GM23248 (cell line): ENCODE data around the gene CSE1L. TPM values are rescaled to one million over a fixed set of nuclear protein-coding genes. Genes with fewer than 3 reads are reported as not detected.

Experiments
- DNase-seq: peaks from one replicate; pipeline ENCODE4 v3.0.0-alpha.2; 2015
- H2AFZ ChIP-seq: fragments of 200-600 bp; sonication (generic); 2 replicates; pipeline ENCODE4 v1.6.1; 2016; ENCODE audit warnings: antibody characterized with exemption
- H3F3A ChIP-seq: fragments of 200-600 bp; sonication (generic); 2 replicates; pipeline ENCODE4 v1.6.1; 2016; ENCODE audit warnings: mild to moderate bottlenecking, antibody characterized with exemption, mixed run types; ENCODE audit not compliant: insufficient read depth
- H3K27ac ChIP-seq: fragments of 200-600 bp; sonication (generic); 2 replicates; pipeline ENCODE4 v1.5.1; 2016; ENCODE audit warnings: mild to moderate bottlenecking
- H3K27me3 ChIP-seq: fragments of 200-600 bp; sonication (generic); replicated peaks from 2 replicates; pipeline ENCODE4 v1.6.1; 2016; ENCODE audit warnings: mild to moderate bottlenecking; ENCODE audit not compliant: insufficient read depth
- H3K36me3 ChIP-seq: fragments of 200-600 bp; sonication (generic); 2 replicates; pipeline ENCODE4 v1.6.1; 2016; ENCODE audit warnings: low read depth, mild to moderate bottlenecking
- H3K4me1 ChIP-seq: fragments of 200-600 bp; sonication (generic); 2 replicates; pipeline ENCODE4 v1.6.1; 2016; ENCODE audit warnings: mild to moderate bottlenecking; ENCODE audit not compliant: insufficient read depth
- H3K4me2 ChIP-seq: fragments of 200-600 bp; sonication (generic); one replicate; pipeline ENCODE4 v1.6.1; 2016; ENCODE audit warnings: mild to moderate bottlenecking; ENCODE audit not compliant: unreplicated experiment
- H3K4me3 ChIP-seq: fragments of 200-600 bp; sonication (generic); 2 replicates; pipeline ENCODE4 v1.5.1; 2016; ENCODE audit warnings: mild to moderate bottlenecking
- H3K79me2 ChIP-seq: fragments of 200-600 bp; sonication (generic); 2 replicates; pipeline ENCODE4 v1.6.1; 2016; ENCODE audit warnings: mild to moderate bottlenecking; ENCODE audit not compliant: insufficient read depth
- H3K9ac ChIP-seq: fragments of 200-600 bp; sonication (generic); 2 replicates; pipeline ENCODE4 v1.6.1; 2016; ENCODE audit warnings: mild to moderate bottlenecking
- H3K9me2 ChIP-seq: fragments of 200-600 bp; sonication (generic); 2 replicates; pipeline ENCODE4 v1.6.1; 2016; ENCODE audit warnings: mixed run types, mild to moderate bottlenecking, moderate library complexity; ENCODE audit not compliant: insufficient read depth
- H3K9me3 ChIP-seq: fragments of 200-600 bp; sonication (generic); one replicate; pipeline ENCODE4 v1.6.1; 2017; ENCODE audit warnings: low read depth
- H4K20me1 ChIP-seq: fragments of 200-600 bp; sonication (generic); 2 replicates; pipeline ENCODE4 v1.6.0; 2016; ENCODE audit not compliant: insufficient read depth
- EZH2 ChIP-seq: fragments of 200-600 bp; sonication (generic); IDR thresholded peaks from 2 replicates; pipeline ENCODE4 v1.6.1; 2018; ENCODE audit warnings: antibody characterized with exemption, mild to moderate bottlenecking; ENCODE audit not compliant: insufficient read depth, poor library complexity, severe bottlenecking
- EZH2phosphoT487 ChIP-seq: fragments of 200-600 bp; sonication (generic); IDR thresholded peaks from 2 replicates; pipeline ENCODE4 v1.6.1; 2018; ENCODE audit warnings: antibody characterized with exemption, moderate library complexity, mild to moderate bottlenecking, low read depth; ENCODE audit not compliant: insufficient read depth
- WGBS, 2 experiments: methylation state at CpG; one replicate each; pipeline ENCODE4 v1.1.6; 2015 to 2017; ENCODE audit warnings: low lambda C conversion rate in 2 of 2, low coverage in 1 of 2; ENCODE audit errors: missing lambda C conversion rate in 2 of 2; 5-methylcytosine and 5-hydroxymethylcytosine counted together
- in situ Hi-C: fragments of 300-500 bp; cut with MboI; formaldehyde crosslinking; loops from 2 replicates; pipeline ENCODE4 v1.15.0; 2020
- polyA plus RNA-seq: library from polyadenylated mRNA; unstranded; fragments of >200 nt; fragmentation: Nextera tagmentation; extraction: Ambion mirVana; gene quantifications from 2 replicates; pipeline ENCODE4 v1.2.1, GENCODE V29; 2016
- total RNA-seq: library from RNA; depleted of rRNA; stranded (reverse); fragments of >200 nt; shearing (Covaris generic); gene quantifications from 2 replicates; pipeline ENCODE4 v1.2.3, GENCODE V29; 2014

CSE1L gene
- total and polyA plus RNA-seq, 2 experiments from 2014 or later: 75.2 to 90.2 TPM

- H3K36me3 ChIP-seq: peaks cover 42% of the 10 kb centered on the region
- peak; percentile 79 for DNase-seq
- in situ Hi-C loops: no loop called here
Measured at GRCh38 chr20:49028684-49029083, 17.4 kb upstream of the CSE1L start.

DNA sequence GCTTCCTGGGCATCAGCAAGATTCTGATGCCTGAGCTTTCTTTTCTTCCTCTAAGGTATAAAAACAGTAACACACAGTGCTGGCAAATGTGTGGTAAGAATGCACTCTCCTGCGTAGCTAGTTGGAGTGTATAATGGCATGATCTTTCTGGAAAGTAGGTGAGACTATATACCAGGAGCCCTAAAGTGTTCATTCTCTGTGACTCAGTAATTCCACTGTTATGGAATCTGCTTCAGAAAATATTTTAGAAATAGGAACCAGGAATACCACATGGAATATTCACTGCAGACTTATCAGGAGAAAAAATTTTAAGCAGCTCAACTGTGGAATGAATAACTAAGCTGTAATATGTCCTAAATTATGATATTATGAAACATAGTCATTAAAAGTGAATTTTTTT, 16.9 kb upstream of the CSE1L start:
- H2AFZ ChIP-seq: no peak overlapping the region
- DNase-seq: peak; percentile 72
- peaks cover 24% of the 10 kb centered on the region for H3F3A ChIP-seq
- no peaks in the 10 kb centered on the region for H4K20me1 ChIP-seq
- no peak overlapping the region for H3K4me3 ChIP-seq
- no peaks in the 10 kb centered on the region for H3K9me2 ChIP-seq
- peaks cover 9% of the 10 kb centered on the region for H3K4me1 ChIP-seq
- peak overlapping the region; percentile 65 for H3K27ac ChIP-seq
- peaks cover 41% of the 10 kb centered on the region for H3K36me3 ChIP-seq
- H3K79me2 ChIP-seq: no peaks in the 10 kb centered on the region
- H3K9ac ChIP-seq: peak overlapping the region; percentile 35; the same call in 1 of the 2 replicates
- no peak overlapping the region for H3K4me2 ChIP-seq
- no peak for TF ChIP-seq EZH2phosphoT487
- no peak for TF ChIP-seq EZH2
- H3K9me3 ChIP-seq: no peaks in the 10 kb centered on the region
- no peaks in the 10 kb centered on the region for H3K27me3 ChIP-seq
- in situ Hi-C loops: no loop called here
- WGBS, 2 experiments: 58 to 61% methylated on average over 1 of the region's 1 CpG

More at GRCh38 chr20:49028684-49029083, 17.4 kb upstream of the CSE1L start:
- H3K9me2 ChIP-seq: no peaks in the 10 kb centered on the region
- no peak overlapping the region for H3K4me3 ChIP-seq
- H3K9me3 ChIP-seq: no peaks in the 10 kb centered on the region
- no peaks in the 10 kb centered on the region for H3K79me2 ChIP-seq
- H3K4me2 ChIP-seq: no peak overlapping the region
- H3K4me1 ChIP-seq: peaks cover 9% of the 10 kb centered on the region
- no peak for TF ChIP-seq EZH2
- TF ChIP-seq EZH2phosphoT487: no peak
- H2AFZ ChIP-seq: no peak overlapping the region
- 40 to 54% methylated on average over 2 of the region's 2 CpGs for WGBS, 2 experiments
- H3K27ac ChIP-seq: peak overlapping the region; percentile 65
- peak overlapping the region; percentile 35; the same call in 1 of the 2 replicates for H3K9ac ChIP-seq
- H3K27me3 ChIP-seq: no peaks in the 10 kb centered on the region
- H4K20me1 ChIP-seq: no peaks in the 10 kb centered on the region
- peaks cover 24% of the 10 kb centered on the region for H3F3A ChIP-seq

DNA sequence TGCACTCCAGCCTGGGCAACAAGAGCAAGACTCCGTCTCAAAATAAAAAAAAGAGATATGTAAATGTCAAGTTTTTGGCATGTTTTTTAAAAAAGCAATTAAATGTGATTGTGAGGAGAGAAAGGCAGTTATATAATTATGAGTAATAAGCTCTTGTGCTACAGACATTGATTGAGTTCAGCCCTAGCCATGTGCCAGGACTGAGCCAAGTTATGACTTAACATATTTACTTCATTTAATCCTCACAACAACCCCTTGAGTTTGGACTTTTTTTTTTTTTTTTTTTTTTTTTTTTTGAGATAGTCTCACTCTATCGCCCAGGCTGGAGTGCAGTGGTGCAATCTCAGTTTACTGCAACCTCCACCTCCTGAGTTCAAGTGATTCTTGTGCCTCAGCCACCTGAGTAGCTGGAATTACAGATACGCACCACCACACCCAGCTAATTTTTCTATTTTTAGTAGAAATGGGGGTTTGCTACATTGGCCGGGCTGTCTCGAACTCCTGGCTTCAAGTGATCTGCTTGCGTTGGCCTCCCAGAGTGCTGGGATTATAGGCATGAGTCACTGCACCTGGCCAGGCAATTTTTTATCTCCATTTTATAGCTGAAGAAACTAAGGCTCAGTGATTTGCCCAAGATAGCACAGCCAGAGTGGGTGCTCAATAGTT, 15.0 kb upstream of the CSE1L start:
- WGBS, 2 experiments: 38 to 43% methylated on average over 5 to 6 of the region's 6 CpGs
- H3K4me3 ChIP-seq: no peak overlapping the region
- no peak overlapping the region for H3K4me2 ChIP-seq
- H3K79me2 ChIP-seq: no peaks in the 10 kb centered on the region
- H2AFZ ChIP-seq: no peak overlapping the region
- peaks cover 24% of the 10 kb centered on the region for H3F3A ChIP-seq
- no peaks in the 10 kb centered on the region for H3K9me3 ChIP-seq
- peak; percentile 52 for DNase-seq
- H3K9me2 ChIP-seq: no peaks in the 10 kb centered on the region
- H3K27ac ChIP-seq: no peak overlapping the region
- in situ Hi-C loops: no loop called here
- peaks cover 28% of the 10 kb centered on the region for H3K36me3 ChIP-seq
- no peak for TF ChIP-seq EZH2phosphoT487
- no peak for TF ChIP-seq EZH2
- H3K9ac ChIP-seq: no peak overlapping the region
- H3K4me1 ChIP-seq: peaks cover 9% of the 10 kb centered on the region
- H3K27me3 ChIP-seq: no peaks in the 10 kb centered on the region
- H4K20me1 ChIP-seq: no peaks in the 10 kb centered on the region

- WGBS, 2 experiments: 94 to 97% methylated on average over 8 of the region's 8 CpGs
Measured at GRCh38 chr20:49032455-49032854, 13.7 kb upstream of the CSE1L start.

More at GRCh38 chr20:49032455-49032854, 13.7 kb upstream of the CSE1L start:
- H3K9ac ChIP-seq: no peak overlapping the region
- H2AFZ ChIP-seq: no peak overlapping the region
- H3K4me2 ChIP-seq: no peak overlapping the region
- H3K27me3 ChIP-seq: no peaks in the 10 kb centered on the region
- H3K4me1 ChIP-seq: peaks cover 9% of the 10 kb centered on the region
- DNase-seq: no peak
- no peaks in the 10 kb centered on the region for H3K79me2 ChIP-seq
- H3K9me2 ChIP-seq: no peaks in the 10 kb centered on the region
- no peak overlapping the region for H3K4me3 ChIP-seq
- H3K9me3 ChIP-seq: no peaks in the 10 kb centered on the region
- no peaks in the 10 kb centered on the region for H4K20me1 ChIP-seq
- peaks cover 23% of the 10 kb centered on the region for H3F3A ChIP-seq
- in situ Hi-C loops: no loop called here
- no peak overlapping the region for H3K27ac ChIP-seq
- H3K36me3 ChIP-seq: peaks cover 27% of the 10 kb centered on the region
- TF ChIP-seq EZH2phosphoT487: no peak
- TF ChIP-seq EZH2: no peak
